Posterior cingulate gyrus (tissue), 11 donors: Measurements from ENCODE around the gene SLC4A7.
A peak's percentile ranks its signal among the peaks of the same experiment; 100 is the strongest.

Experiments
- DNase-seq, 10 donors: peaks; one replicate each; pipeline versions ENCODE4 v3.0.0 to v3.0.0-alpha.2; 2020 to 2021; ENCODE audit warnings: mixed read lengths in 3 of 10
- intact Hi-C: fragments of 100-400 bp; cut with DNase I; formaldehyde crosslinking; loops from one replicate; pipeline ENCODE4 v1.15.1; 2023

The SLC4A7 gene

GRCh38 chr3:27368831-27369607 lies 115.2 kb downstream of the SLC4A7 start, which contains the start of gene NEK10:
TSS of gene NEK10 (minus strand) at chr3:27369383. CDS start at chr3:27352882, 16,501 bp downstream.
- intact Hi-C loops, result no loop called here

GRCh38 chr3:27366062-27366591 lies 118.1 kb downstream of the SLC4A7 start:
- DNase-seq, result no peak
- intact Hi-C loops, result no loop called here

More at GRCh38 chr3:27368831-27369607, 115.2 kb downstream of the SLC4A7 start, which contains the start of gene NEK10:
- peak; percentile 74 to 99 (median 94) for DNase-seq

- intact Hi-C loops, result no loop called here
- DNase-seq, result no peak
These were observed 123.8 kb downstream of the SLC4A7 start for GRCh38 chr3:27360113-27361078.

- DNase-seq, result no peak
- intact Hi-C loops, result no loop called here
These were observed 125.8 kb downstream of the SLC4A7 start for GRCh38 chr3:27358372-27358771.

GRCh38 chr3:27357665-27358258 lies 126.4 kb downstream of the SLC4A7 start:
- intact Hi-C loops, result no loop called here
- peak in 4 of 10 donors; percentile 11 to 29 (median 19) for DNase-seq

GRCh38 chr3:27356976-27357375 lies 127.2 kb downstream of the SLC4A7 start:
- DNase-seq, result no peak
- intact Hi-C loops, result no loop called here

- DNase-seq, result no peak
- intact Hi-C loops, result no loop called here
These were observed 129.5 kb downstream of the SLC4A7 start for GRCh38 chr3:27354588-27355203.

- intact Hi-C loops, result no loop called here
- DNase-seq, result no peak
These were observed 130.0 kb downstream of the SLC4A7 start for GRCh38 chr3:27354161-27354560.

- intact Hi-C loops, result no loop called here
- DNase-seq, result no peak
These were observed 131.0 kb downstream of the SLC4A7 start for GRCh38 chr3:27353221-27353620.

GRCh38 chr3:27352047-27352446 lies 132.1 kb downstream of the SLC4A7 start:
- intact Hi-C loops, result no loop called here
- DNase-seq, result no peak

GRCh38 chr3:27349832-27350231 lies 134.4 kb downstream of the SLC4A7 start:
- intact Hi-C loops, result no loop called here
- DNase-seq, result no peak

GRCh38 chr3:27345959-27346865 lies 138.0 kb downstream of the SLC4A7 start:
- DNase-seq, result no peak
- intact Hi-C loops, result no loop called here

GRCh38 chr3:27345493-27345892 lies 138.7 kb downstream of the SLC4A7 start:
- intact Hi-C loops, result no loop called here
- DNase-seq, result no peak

- DNase-seq, result no peak
- intact Hi-C loops, result no loop called here
These were observed 139.1 kb downstream of the SLC4A7 start for GRCh38 chr3:27345045-27345444.

- DNase-seq, result no peak
- intact Hi-C loops, result no loop called here
These were observed 140.0 kb downstream of the SLC4A7 start for GRCh38 chr3:27344192-27344591.

GRCh38 chr3:27342267-27342666 lies 141.9 kb downstream of the SLC4A7 start:
- intact Hi-C loops, result no loop called here
- DNase-seq, result no peak

GRCh38 chr3:27340534-27340933 lies 143.7 kb downstream of the SLC4A7 start:
- DNase-seq, result no peak
- intact Hi-C loops, result no loop called here

- intact Hi-C loops, result no loop called here
- DNase-seq, result no peak
These were observed 148.6 kb downstream of the SLC4A7 start for GRCh38 chr3:27335571-27335970.

GRCh38 chr3:27333843-27334242 lies 150.3 kb downstream of the SLC4A7 start:
- peak in 1 of 10 donors; percentile 67 for DNase-seq
- intact Hi-C loops, result no loop called here
